Peyer's patch (tissue), 4 donors: ENCODE measurements around the gene GSC2.

Experiments
- CTCF ChIP-seq, 6 experiments: fragments of 450-650 bp in 4 of 6; fragments of 200-600 bp in 2 of 6; sonication (generic) in 1 of 6; IDR thresholded peaks; one replicate each; pipeline ENCODE4 v1.5.1; 2017 to 2019; ENCODE audit warnings: antibody characterized with exemption in 6 of 6, mild to moderate bottlenecking in 3 of 6, moderate library complexity in 1 of 6
- POLR2A ChIP-seq, 2 donors: fragments of 450-650 bp; IDR thresholded peaks; one replicate each; pipeline ENCODE4 v1.5.1; 2017; ENCODE audit warnings: antibody characterized with exemption in 2 of 2, mild to moderate bottlenecking in 2 of 2, moderate library complexity in 2 of 2

DNA sequence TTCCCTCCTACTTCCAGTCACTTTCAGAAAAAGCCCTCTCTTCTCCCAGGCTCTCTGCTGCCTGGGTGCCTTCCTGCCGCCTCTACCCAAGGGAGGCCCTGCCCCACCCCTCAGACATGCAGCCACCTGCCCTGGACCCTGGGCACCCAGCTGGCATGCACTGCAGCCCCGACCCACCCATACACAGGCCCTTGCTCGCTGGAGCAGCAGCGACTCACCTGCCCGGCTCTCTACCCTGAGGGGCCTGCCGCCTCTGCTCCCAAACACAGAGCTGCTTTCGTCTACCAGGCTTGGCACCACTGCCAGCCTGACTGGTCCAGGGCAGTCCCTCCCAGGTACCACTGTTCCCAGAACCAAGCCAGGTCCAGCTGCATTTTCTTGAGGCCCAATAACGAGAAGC, 20.2 kb downstream of the GSC2 start:
- TF ChIP-seq CTCF (IDR thresholded peaks at IDR 0.05) (no peak), POLR2A (IDR thresholded peaks at IDR 0.05) (no peak)
